K562 (cell line): Measurements from ENCODE around the gene TSPOAP1. TPM values are rescaled to one million over a fixed set of nuclear protein-coding genes. Genes with fewer than 3 reads are reported as not detected.

Experiments
- CXXC5 ChIP-seq: fragments of 250-450 bp; sonication (Bioruptor Pico); IDR thresholded peaks from 2 replicates; pipeline ENCODE4 v1.8.0; 2022; ENCODE audit warnings: inconsistent platforms, mild to moderate bottlenecking, moderate library complexity
- ELF2 ChIP-seq: fragments of 250-450 bp; sonication (Bioruptor Pico); IDR thresholded peaks from 2 replicates; pipeline ENCODE4 v1.5.0; 2021; ENCODE audit warnings: mild to moderate bottlenecking
- ELF4 ChIP-seq: fragments of 450-650 bp; formaldehyde crosslinking; IDR thresholded peaks from 2 replicates; pipeline ENCODE4 v1.4.0; 2022; ENCODE audit warnings: missing genetic modification characterization
- FOXJ2 ChIP-seq: fragments of 200-800 bp; sonication (Bioruptor generic); IDR thresholded peaks from 2 replicates; pipeline ENCODE4 v1.6.1; 2016; ENCODE audit warnings: missing genetic modification characterization, missing compliant biosample characterization
- HMGN3 ChIP-seq: IDR thresholded peaks from 2 replicates; pipeline ENCODE4 v1.6.1; 2011; ENCODE audit warnings: borderline replicate concordance, low read depth, mild to moderate bottlenecking, mixed read lengths, low read length; ENCODE audit not compliant: insufficient read length; ENCODE audit errors: extremely low read depth
- ILF3 ChIP-seq: fragments of 450-650 bp; IDR thresholded peaks from 2 replicates; pipeline ENCODE4 v1.6.1; 2018; ENCODE audit warnings: antibody characterized with exemption, mild to moderate bottlenecking, moderate library complexity, borderline replicate concordance
- KLF16 ChIP-seq: IDR thresholded peaks from 2 replicates; pipeline ENCODE4 v1.6.1; 2016; ENCODE audit warnings: antibody characterized with exemption
- MEF2D ChIP-seq: conservative IDR thresholded peaks from 2 replicates; pipeline ENCODE4 v1.6.1; 2016; ENCODE audit warnings: low read depth, missing genetic modification characterization, missing compliant biosample characterization
- NFIC ChIP-seq: fragments of 450-650 bp; IDR thresholded peaks from 2 replicates; pipeline ENCODE4 v1.6.1; 2017; ENCODE audit warnings: mild to moderate bottlenecking, inconsistent platforms
- PATZ1 ChIP-seq: fragments of 250-450 bp; sonication (Bioruptor Pico); IDR thresholded peaks from 2 replicates; pipeline ENCODE4 v1.5.0; 2020; ENCODE audit warnings: mild to moderate bottlenecking, borderline replicate concordance
- PHB ChIP-seq: fragments of 250-450 bp; sonication (Bioruptor Pico); IDR thresholded peaks from 2 replicates; pipeline ENCODE4 v1.5.0; 2021
- POLR2G ChIP-seq: fragments of 200-400 bp; formaldehyde crosslinking; IDR thresholded peaks from 2 replicates; pipeline ENCODE4 v1.6.1; 2017; ENCODE audit warnings: low read depth, mild to moderate bottlenecking, antibody characterized with exemption, low read length, moderate library complexity
- PRDM10 ChIP-seq: fragments of 450-650 bp; IDR thresholded peaks from 2 replicates; pipeline ENCODE4 v1.6.1; 2018; ENCODE audit not compliant: partially characterized antibody
- PRMT5 ChIP-seq: sonication (generic); formaldehyde crosslinking; IDR thresholded peaks from 2 replicates; pipeline ENCODE4 v1.5.0; 2020; ENCODE audit warnings: missing genetic modification reagents
- SMAD2 ChIP-seq: fragments of 150-350 bp; IDR thresholded peaks from 2 replicates; pipeline ENCODE4 v1.6.1; 2014; ENCODE audit warnings: low read depth, mild to moderate bottlenecking, low read length
- XRCC5 ChIP-seq: fragments of 200-400 bp; formaldehyde crosslinking; IDR thresholded peaks from 2 replicates; pipeline ENCODE4 v1.6.1; 2017; ENCODE audit warnings: low read depth, mild to moderate bottlenecking, low read length
- ZBTB12 ChIP-seq: fragments of 250-450 bp; sonication (Bioruptor Pico); IDR thresholded peaks from 2 replicates; pipeline ENCODE4 v1.4.0; 2020
- ZBTB43 ChIP-seq: sonication (generic); formaldehyde crosslinking; IDR thresholded peaks from 2 replicates; pipeline ENCODE4 v1.8.0; 2023; ENCODE audit warnings: mild to moderate bottlenecking, missing genetic modification reagents
- ZNF311 ChIP-seq: fragments of 250-450 bp; sonication (Bioruptor Pico); IDR thresholded peaks from 2 replicates; pipeline ENCODE4 v1.4.0; 2020; ENCODE audit warnings: mild to moderate bottlenecking, moderate library complexity
- ZNF583 ChIP-seq: fragments of 250-450 bp; sonication (Bioruptor Pico); IDR thresholded peaks from 2 replicates; pipeline ENCODE4 v1.4.0; 2020
- ZNF780A ChIP-seq: fragments of 250-450 bp; sonication (Bioruptor Pico); IDR thresholded peaks from 2 replicates; pipeline ENCODE4 v1.5.0; 2021; ENCODE audit warnings: mild to moderate bottlenecking
- polyA plus RNA-seq, 8 experiments: library from polyadenylated mRNA; depleted of rRNA in 4 of 8; stranded (reverse) in 5 of 8; unstranded in 3 of 8; fragments of >200 nt; fragmentation: Nextera tagmentation in 2 of 8; fragmentation: Illumina TruSeq in 1 of 8; extraction: Ambion mirVana in 2 of 8; extraction: Trizol in 1 of 8; gene quantifications; 2 replicates each; pipeline versions ENCODE4 v1.2.1 to v1.2.3, GENCODE V29; 2011 to 2014; ENCODE audit warnings: inconsistent platforms in 1 of 8, missing spikeins in 1 of 8
- total RNA-seq, 7 experiments: library from RNA; depleted of rRNA in 6 of 7; stranded (reverse); fragments of >200 nt in 6 of 7; fragmentation: Illumina TruSeq in 2 of 7; extraction: Trizol in 2 of 7; gene quantifications; 2 replicates each; pipeline versions ENCODE4 v1.2.1 to v1.2.3, GENCODE V29; 2011 to 2021; ENCODE audit warnings: low replicate concordance in 1 of 7

Gene TSPOAP1
- total and polyA plus RNA-seq, 9 of the 15 experiments (the other 6 are each of a cell fraction or from before 2014, with no cell fraction given), result 0.87 to 3.9 (median 1.8) TPM; not detected in 2

GRCh38 chr17:58329035-58329809 lies 627 bp upstream of the TSPOAP1 start (continued):
- no peak for TF ChIP-seq HMGN3
- no peak for TF ChIP-seq ZBTB12 (CRISPR knock-in tag)
- no peak for TF ChIP-seq FOXJ2 (tag)
- TF ChIP-seq NFIC, result no peak; the same call in none of the 2 replicates
- no peak for TF ChIP-seq PRMT5 (CRISPR knock-in tag)
- peak; percentile 94 for TF ChIP-seq ELF4 (CRISPR knock-in tag)
- TF ChIP-seq ZNF311 (CRISPR knock-in tag), result no peak
- no peak for TF ChIP-seq MEF2D (tag)
- TF ChIP-seq XRCC5, result no peak
- no peak for TF ChIP-seq SMAD2
- TF ChIP-seq ZNF780A, result no peak
- peak; percentile 56; the same call in 1 of the 2 replicates for TF ChIP-seq KLF16
- peak; percentile 59; the same call in 1 of the 2 replicates for TF ChIP-seq POLR2G
- TF ChIP-seq ELF2 (CRISPR knock-in tag), result no peak; the same call in 1 of the 2 replicates
- no peak; the same call in 1 of the 2 replicates for TF ChIP-seq ZNF583
- peak; percentile 93 for TF ChIP-seq PRDM10
- peak; percentile 92 for TF ChIP-seq ILF3
- peak; percentile 96; the same call in 1 of the 2 replicates for TF ChIP-seq PHB (CRISPR knock-in tag)
- TF ChIP-seq ZBTB43 (CRISPR knock-in tag), result 0 out of 2 replicates have a peak, but pooled peaks have one; percentile 16
- peak; percentile 88 for TF ChIP-seq PATZ1 (CRISPR knock-in tag)
- peak; percentile 50 for TF ChIP-seq CXXC5 (CRISPR knock-in tag)
